MCF 10A (cell line): ENCODE data around the gene ZBTB48. TPM values are rescaled to one million over a fixed set of nuclear protein-coding genes. Genes with fewer than 3 reads are reported as not detected.

ENCODE experiments used
- BruUV-seq: library from RNA; stranded (reverse); fragments of 400-500 nt; replicated peaks from 2 replicates; lab custom pipeline; 2021; lab: Mats Ljungman, UMichigan
- CTCF ChIA-PET: fragments of 300-600 bp; sonication (Branson Sonifier 250); formaldehyde crosslinking; extraction: SDS; loops from one replicate; lab custom pipeline; 2021; ENCODE audit warnings: antibody characterized with exemption, inconsistent platforms; lab: Yijun Ruan, JAX
- POLR2A ChIA-PET: fragments of 300-600, 350-650 bp; sonication (Branson Sonifier 250); formaldehyde crosslinking; extraction: SDS; loops from one replicate; lab custom pipeline; 2020; ENCODE audit warnings: antibody characterized with exemption, inconsistent platforms; lab: Yijun Ruan, JAX
- DNase-seq: peaks from one replicate; pipeline ENCODE4 v3.0.0-alpha.2; 2018; ENCODE audit not compliant: unreplicated experiment
- H3K27ac Mint-ChIP-seq: one replicate; pipeline ENCODE4 v1.8.0; 2022; ENCODE audit warnings: mild to moderate bottlenecking, low read depth, mixed read lengths; ENCODE audit not compliant: unreplicated experiment
- H3K27me3 Mint-ChIP-seq: one replicate; pipeline ENCODE4 v1.8.0; 2022; ENCODE audit warnings: mixed read lengths; ENCODE audit not compliant: insufficient read depth, unreplicated experiment
- H3K36me3 Mint-ChIP-seq: one replicate; pipeline ENCODE4 v1.8.0; 2022; ENCODE audit warnings: mild to moderate bottlenecking, moderate library complexity, mixed read lengths; ENCODE audit not compliant: insufficient read depth, unreplicated experiment
- H3K4me1 Mint-ChIP-seq: one replicate; pipeline ENCODE4 v1.8.0; 2022; ENCODE audit warnings: mixed read lengths; ENCODE audit not compliant: insufficient read depth, unreplicated experiment
- H3K4me3 Mint-ChIP-seq: one replicate; pipeline ENCODE4 v1.8.0; 2022; ENCODE audit warnings: mild to moderate bottlenecking, moderate library complexity, mixed read lengths; ENCODE audit not compliant: unreplicated experiment
- H3K9me3 Mint-ChIP-seq: one replicate; pipeline ENCODE4 v1.8.0; 2022; ENCODE audit warnings: mixed read lengths; ENCODE audit not compliant: unreplicated experiment
- CTCF ChIP-seq: fragments of 200-600 bp; IDR thresholded peaks from one replicate; pipeline ENCODE4 v1.8.0; 2022; ENCODE audit warnings: antibody characterized with exemption, mild to moderate bottlenecking; ENCODE audit not compliant: unreplicated experiment
- intact Hi-C: fragments of 100-400 bp; cut with micrococcal nuclease; formaldehyde crosslinking; loops from 2 replicates; pipeline ENCODE4 v1.14.1; 2022
- total RNA-seq: library from RNA; stranded (reverse); gene quantifications from 2 replicates; pipeline ENCODE4 v1.2.3, GENCODE V29; 2022

The ZBTB48 gene
- total RNA-seq, 1 experiment from 2014 or later = 40.6 TPM

DNA sequence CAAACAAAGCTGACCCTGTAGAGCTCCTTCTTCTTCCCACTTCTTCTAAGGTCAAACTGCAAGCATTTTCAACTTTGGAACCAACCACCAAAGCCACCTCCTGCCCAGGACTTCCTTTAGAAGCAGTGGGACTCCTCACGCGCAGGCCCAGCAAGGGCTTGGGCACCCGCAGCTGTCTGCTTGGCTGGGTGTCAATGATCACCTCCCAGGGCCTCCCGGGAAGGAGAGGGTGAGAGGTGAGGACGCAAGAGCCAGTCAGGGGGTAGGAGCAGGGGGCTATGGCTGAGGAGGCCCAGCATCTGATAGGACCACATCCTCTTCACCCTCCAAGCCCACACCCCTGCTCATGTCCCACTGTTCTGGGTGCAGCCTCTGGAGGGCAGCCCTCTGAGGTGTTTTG, 12.6 kb downstream of the ZBTB48 start:
- H3K4me3 Mint-ChIP-seq = no peak overlapping the region
- ChIA-PET CTCF (no interaction called here), POLR2A (interaction anchor here (1.3 kb wide), 1 partner anchor 14 kb away, joined by 3 read pairs; no protein-coding TSS in a partner anchor)
- DNase-seq = no peak
- peaks cover 81% of the 10 kb centered on the region for H3K36me3 Mint-ChIP-seq
- BruUV-seq = no TSS peak
- H3K4me1 Mint-ChIP-seq = peaks cover 10% of the 10 kb centered on the region
- no peaks in the 10 kb centered on the region for H3K9me3 Mint-ChIP-seq
- H3K27ac Mint-ChIP-seq = no peak overlapping the region
- TF ChIP-seq CTCF = no peak
- H3K27me3 Mint-ChIP-seq = no peaks in the 10 kb centered on the region
- intact Hi-C loops = no loop called here

DNA sequence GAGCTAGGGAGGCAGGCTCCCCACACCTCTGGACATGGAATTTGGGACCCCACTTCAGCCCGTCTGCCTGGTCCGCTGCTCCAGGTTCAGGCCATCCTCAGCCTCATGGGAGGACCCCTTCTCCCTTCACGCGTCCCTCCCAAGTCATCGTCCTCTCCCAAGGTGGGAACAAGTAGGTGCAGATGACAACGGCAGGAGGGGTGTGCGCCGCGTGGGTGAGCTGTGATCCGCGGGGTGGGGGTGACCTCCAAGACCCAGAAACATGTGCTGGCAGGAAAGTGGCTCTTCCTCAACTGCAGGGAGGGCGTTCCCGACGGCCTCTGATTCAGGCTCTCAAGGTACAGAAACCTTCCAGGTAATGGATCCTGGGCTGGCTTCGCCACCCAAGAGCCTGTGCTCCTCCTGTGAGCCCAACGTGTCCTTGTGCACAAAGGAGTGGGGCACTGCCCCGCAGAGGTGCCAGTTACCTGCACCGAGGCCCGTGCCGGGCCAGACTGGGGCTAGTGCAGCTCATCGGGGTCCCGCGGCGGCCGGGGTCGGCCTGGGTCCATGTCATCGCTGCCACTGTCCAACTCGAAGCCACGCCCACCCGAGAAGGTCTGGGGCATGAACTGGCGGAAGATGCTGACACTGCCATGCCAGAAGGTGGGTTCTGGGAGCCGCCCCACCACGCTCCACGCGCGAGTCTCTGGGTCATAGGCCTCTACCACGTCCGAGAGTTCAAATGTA, 13.2 kb downstream of the ZBTB48 start:
- no TSS peak for BruUV-seq
- H3K36me3 Mint-ChIP-seq = peaks cover 87% of the 10 kb centered on the region
- intact Hi-C loops = no loop called here
- no peaks in the 10 kb centered on the region for H3K9me3 Mint-ChIP-seq
- no peaks in the 10 kb centered on the region for H3K27me3 Mint-ChIP-seq
- no peak for TF ChIP-seq CTCF
- ChIA-PET CTCF (no interaction called here), POLR2A (interaction anchor here (1.6 kb wide), 1 partner anchor 13 kb away, joined by 4 read pairs; the partner anchor contains the start of gene ZBTB48)
- no peak overlapping the region for H3K27ac Mint-ChIP-seq
- no peak overlapping the region for H3K4me3 Mint-ChIP-seq
- peaks cover 4% of the 10 kb centered on the region for H3K4me1 Mint-ChIP-seq
- no peak for DNase-seq

GRCh38 chr1:6593810-6594209, 14.0 kb downstream of the ZBTB48 start:
- intact Hi-C loops = no loop called here
- ChIA-PET CTCF (interaction anchor here (1.2 kb wide), 1 partner anchor 53 kb away, joined by 4 read pairs; no protein-coding TSS in a partner anchor), POLR2A (interaction anchor here (1.6 kb wide), 1 partner anchor 14 kb away, joined by 4 read pairs; the partner anchor contains the start of gene ZBTB48)
- Mint-ChIP-seq H3K9me3 (no peaks in the 10 kb centered on the region), H3K36me3 (peaks cover 87% of the 10 kb centered on the region), H3K27ac (no peak overlapping the region), H3K4me3 (no peak overlapping the region), H3K27me3 (no peaks in the 10 kb centered on the region), H3K4me1 (peaks cover 4% of the 10 kb centered on the region)
- BruUV-seq = no TSS peak
- TF ChIP-seq CTCF = no peak
- no peak for DNase-seq

- Mint-ChIP-seq H3K4me3 (no peak overlapping the region), H3K27ac (no peak overlapping the region), H3K4me1 (peaks cover 14% of the 10 kb centered on the region), H3K36me3 (peaks cover 84% of the 10 kb centered on the region), H3K27me3 (no peaks in the 10 kb centered on the region), H3K9me3 (no peaks in the 10 kb centered on the region)
- intact Hi-C loops = no loop called here
- ChIA-PET CTCF (no interaction called here), POLR2A (interaction anchor here (0.6 kb wide), 1 partner anchor 1188 kb away, joined by 3 read pairs; no protein-coding TSS in a partner anchor)
- TF ChIP-seq CTCF = no peak
- no peak for DNase-seq
- no TSS peak for BruUV-seq
These were observed 15.4 kb downstream of the ZBTB48 start for GRCh38 chr1:6594977-6595740.
